Rectal smooth muscle tissue (tissue), 1 donor: ENCODE results near the gene SLC16A14.

ENCODE experiments used
- H3K27ac ChIP-seq: one replicate; pipeline ENCODE4 v1.7.0; 2013; ENCODE audit warnings: low read depth, low read length, inconsistent platforms
- H3K27me3 ChIP-seq: one replicate; pipeline ENCODE4 v1.7.0; 2013; ENCODE audit warnings: low read length; ENCODE audit not compliant: control insufficient read depth, insufficient read depth
- H3K36me3 ChIP-seq: one replicate; pipeline ENCODE4 v1.7.0; 2013; ENCODE audit warnings: low read length; ENCODE audit not compliant: control insufficient read depth, insufficient read depth
- H3K4me1 ChIP-seq: one replicate; pipeline ENCODE4 v1.7.0; 2013; ENCODE audit warnings: low read length; ENCODE audit not compliant: control insufficient read depth, insufficient read depth
- H3K4me3 ChIP-seq: one replicate; pipeline ENCODE4 v1.7.0; 2013; ENCODE audit warnings: low read length
- H3K9ac ChIP-seq: one replicate; pipeline ENCODE4 v1.7.0; 2013; ENCODE audit warnings: low read length

Gene SLC16A14

DNA sequence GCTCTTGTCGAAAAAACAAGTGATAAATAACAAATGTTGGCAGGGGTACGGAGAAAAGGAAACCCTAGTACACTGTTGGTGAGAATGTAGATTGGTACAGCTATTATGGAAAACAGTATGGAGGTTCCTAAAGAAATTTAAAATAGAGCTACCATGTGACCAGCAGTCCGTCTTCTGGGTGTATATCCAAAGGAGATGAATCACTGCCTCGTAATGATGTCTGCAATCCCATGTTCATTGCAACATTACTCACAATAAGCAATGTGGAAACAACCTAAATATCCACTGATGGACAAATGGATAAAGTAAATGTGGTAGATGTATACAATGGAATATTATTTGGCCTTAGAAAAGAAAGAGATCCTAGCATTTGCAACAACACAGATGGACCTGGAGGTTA lies 50.6 kb downstream of the SLC16A14 start:
- no peak overlapping the region for H3K9ac ChIP-seq
- H3K4me3 ChIP-seq = no peak overlapping the region
- no peaks in the 10 kb centered on the region for H3K27me3 ChIP-seq
- H3K4me1 ChIP-seq = no peaks in the 10 kb centered on the region
- H3K36me3 ChIP-seq = no peaks in the 10 kb centered on the region
- H3K27ac ChIP-seq = no peak overlapping the region

DNA sequence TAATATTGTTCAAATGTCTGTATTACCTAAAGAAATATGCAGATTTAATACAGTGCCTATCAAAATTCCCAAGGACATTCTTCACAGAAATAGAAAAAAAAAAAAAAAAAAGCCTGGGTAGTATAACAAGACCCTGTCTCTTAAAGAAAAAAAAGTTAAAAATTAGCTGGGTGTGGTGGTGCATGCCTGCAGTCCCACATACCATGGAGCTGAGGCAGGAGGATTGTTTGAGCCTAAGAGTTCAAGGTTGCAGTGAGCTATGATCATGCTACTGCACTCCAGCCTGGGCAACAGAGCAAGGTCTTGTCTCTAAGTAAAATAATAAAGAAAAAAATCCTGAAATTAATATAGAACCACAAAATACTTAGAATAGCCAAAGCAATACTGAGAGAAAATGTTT lies 51.9 kb downstream of the SLC16A14 start:
- no peak overlapping the region for H3K27ac ChIP-seq

DNA sequence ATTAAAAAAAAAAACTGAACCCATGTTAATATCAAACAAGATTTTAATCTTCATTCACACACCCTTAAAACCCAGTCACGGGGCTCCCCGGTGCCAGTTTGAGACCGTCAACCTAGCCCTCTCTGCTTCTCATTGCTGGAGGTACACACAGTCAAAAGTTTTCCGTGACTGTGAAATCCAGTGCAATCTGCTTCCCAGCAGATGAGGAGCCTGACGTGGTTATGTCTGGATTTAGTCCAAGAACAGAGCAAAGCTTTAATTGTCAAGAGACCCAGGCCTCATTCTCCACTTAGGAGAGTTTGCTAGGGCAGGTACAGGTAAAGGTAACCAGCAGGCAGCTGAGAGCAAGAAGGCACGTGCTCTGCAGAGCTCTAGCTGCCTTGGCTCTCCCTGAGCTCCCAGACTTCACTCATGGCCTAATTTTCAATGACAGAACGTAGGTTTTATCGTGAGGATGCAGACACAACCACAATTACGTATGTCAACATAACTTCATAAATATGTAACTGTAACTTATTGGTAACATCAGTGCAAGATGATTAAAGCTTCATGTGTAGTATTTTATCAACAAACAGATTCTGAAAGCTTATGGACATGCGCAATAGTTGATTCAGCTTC lies 56.3 kb downstream of the SLC16A14 start:
- no peak overlapping the region for H3K27ac ChIP-seq
- H3K4me3 ChIP-seq = no peak overlapping the region
- H3K4me1 ChIP-seq = no peaks in the 10 kb centered on the region
- H3K9ac ChIP-seq = no peak overlapping the region
- no peaks in the 10 kb centered on the region for H3K36me3 ChIP-seq
- no peaks in the 10 kb centered on the region for H3K27me3 ChIP-seq

More for the DNA sequence above, 51.9 kb downstream of the SLC16A14 start:
- no peak overlapping the region for H3K4me3 ChIP-seq
- H3K4me1 ChIP-seq = no peaks in the 10 kb centered on the region
- H3K27me3 ChIP-seq = no peaks in the 10 kb centered on the region
- no peak overlapping the region for H3K9ac ChIP-seq
- no peaks in the 10 kb centered on the region for H3K36me3 ChIP-seq

DNA sequence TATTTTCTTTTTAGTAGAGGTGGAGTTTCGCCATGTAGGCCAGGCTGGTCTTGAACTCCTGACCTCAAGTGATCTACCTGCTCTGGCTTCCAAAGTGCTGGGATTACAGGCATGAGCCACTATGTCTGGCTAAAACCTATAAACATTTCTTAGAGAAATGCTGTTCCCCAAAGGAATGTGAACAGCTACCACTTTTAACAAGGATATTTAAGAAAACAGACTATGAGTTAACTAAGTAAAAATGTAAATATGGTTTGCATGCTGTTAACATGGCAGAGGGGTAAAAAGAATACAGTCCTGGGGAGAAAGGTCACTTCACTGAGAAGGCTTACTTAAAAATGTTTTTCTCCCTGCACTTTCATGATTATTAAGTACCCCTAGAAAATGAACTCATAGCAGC lies 57.1 kb downstream of the SLC16A14 start:
- no peaks in the 10 kb centered on the region for H3K36me3 ChIP-seq
- H3K27ac ChIP-seq = no peak overlapping the region
- H3K27me3 ChIP-seq = no peaks in the 10 kb centered on the region
- no peaks in the 10 kb centered on the region for H3K4me1 ChIP-seq
- H3K4me3 ChIP-seq = no peak overlapping the region
- H3K9ac ChIP-seq = no peak overlapping the region

DNA sequence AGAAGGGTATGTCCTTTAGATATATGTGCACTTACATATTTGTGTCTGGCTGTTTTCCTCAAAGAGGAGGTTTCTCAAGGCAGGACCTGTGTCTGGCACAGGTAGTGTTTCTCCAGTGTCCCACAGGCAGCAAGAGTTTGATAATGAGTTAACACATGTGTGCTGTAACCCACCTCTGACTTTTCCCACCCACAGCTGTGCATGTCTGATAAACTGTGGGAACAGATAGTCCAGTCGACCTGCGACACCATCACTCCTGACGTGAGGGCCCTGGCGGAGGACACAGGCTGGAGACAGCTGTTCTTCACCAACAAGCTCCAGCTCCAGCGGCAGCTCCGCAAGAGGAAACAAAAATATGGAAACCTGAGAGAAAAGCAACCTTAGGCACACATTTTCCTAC lies 58.2 kb downstream of the SLC16A14 start:
- no peak overlapping the region for H3K4me3 ChIP-seq
- H3K4me1 ChIP-seq = no peaks in the 10 kb centered on the region
- no peaks in the 10 kb centered on the region for H3K36me3 ChIP-seq
- H3K27ac ChIP-seq = no peak overlapping the region
- H3K9ac ChIP-seq = no peak overlapping the region
- no peaks in the 10 kb centered on the region for H3K27me3 ChIP-seq

DNA sequence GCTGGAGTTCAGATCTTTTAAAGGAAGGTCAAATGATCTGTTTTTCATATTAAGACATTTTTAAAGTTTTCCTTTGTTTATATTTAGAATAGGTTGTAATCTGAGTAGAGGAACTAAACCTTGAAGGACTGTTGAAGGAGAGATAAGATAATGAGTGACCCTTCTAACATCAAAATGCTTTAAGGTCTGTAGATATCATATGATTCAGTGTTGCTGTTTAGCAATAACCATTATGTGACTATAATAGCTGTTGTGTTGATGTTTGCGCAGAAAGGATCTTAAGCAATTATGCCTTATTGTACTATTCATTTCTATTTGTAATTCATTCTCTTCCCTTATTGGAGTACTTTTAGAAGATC lies 60.0 kb downstream of the SLC16A14 start:
- H3K27ac ChIP-seq = no peak overlapping the region
- no peak overlapping the region for H3K4me3 ChIP-seq
- H3K9ac ChIP-seq = no peak overlapping the region
- H3K27me3 ChIP-seq = no peaks in the 10 kb centered on the region
- H3K4me1 ChIP-seq = no peaks in the 10 kb centered on the region
- H3K36me3 ChIP-seq = no peaks in the 10 kb centered on the region

DNA sequence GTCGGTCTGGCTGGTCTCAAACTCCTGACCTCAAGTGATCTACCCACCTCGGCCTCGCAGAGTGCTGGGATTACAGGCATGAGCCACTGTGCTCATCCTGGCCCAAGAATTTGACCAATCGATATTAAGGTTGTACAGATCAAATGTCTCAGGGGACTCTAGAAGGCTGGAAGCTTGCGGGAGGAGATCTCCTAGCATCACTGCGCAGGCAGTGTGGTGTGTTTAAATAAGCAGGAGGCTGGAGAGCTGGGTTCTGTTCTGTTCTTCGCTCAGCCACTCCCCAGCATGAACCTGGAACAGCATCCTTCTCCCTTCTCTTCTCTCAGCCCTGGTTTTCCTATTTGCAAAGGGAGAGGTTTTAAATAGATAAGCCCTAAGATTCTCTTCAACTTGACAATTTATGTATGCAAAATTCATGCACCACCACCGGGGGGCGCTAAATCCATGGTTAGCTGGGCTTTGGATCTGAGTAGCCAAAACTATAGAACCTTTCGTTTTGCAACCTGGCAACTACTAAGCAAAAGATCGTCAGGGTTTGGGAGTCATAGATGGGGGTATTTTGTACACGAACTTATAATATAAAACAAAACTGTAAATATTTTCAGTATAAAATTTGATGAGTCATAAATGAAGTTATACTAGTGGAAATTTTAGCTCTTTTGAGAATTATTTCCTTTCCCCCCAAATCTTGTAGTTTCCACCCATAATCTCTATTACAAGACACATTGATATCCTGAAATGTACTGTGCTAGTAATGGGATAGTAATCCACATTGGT lies 60.6 kb downstream of the SLC16A14 start:
- H3K36me3 ChIP-seq = no peaks in the 10 kb centered on the region
- no peak overlapping the region for H3K9ac ChIP-seq
- no peaks in the 10 kb centered on the region for H3K27me3 ChIP-seq
- no peak overlapping the region for H3K4me3 ChIP-seq
- no peaks in the 10 kb centered on the region for H3K4me1 ChIP-seq
- no peak overlapping the region for H3K27ac ChIP-seq

DNA sequence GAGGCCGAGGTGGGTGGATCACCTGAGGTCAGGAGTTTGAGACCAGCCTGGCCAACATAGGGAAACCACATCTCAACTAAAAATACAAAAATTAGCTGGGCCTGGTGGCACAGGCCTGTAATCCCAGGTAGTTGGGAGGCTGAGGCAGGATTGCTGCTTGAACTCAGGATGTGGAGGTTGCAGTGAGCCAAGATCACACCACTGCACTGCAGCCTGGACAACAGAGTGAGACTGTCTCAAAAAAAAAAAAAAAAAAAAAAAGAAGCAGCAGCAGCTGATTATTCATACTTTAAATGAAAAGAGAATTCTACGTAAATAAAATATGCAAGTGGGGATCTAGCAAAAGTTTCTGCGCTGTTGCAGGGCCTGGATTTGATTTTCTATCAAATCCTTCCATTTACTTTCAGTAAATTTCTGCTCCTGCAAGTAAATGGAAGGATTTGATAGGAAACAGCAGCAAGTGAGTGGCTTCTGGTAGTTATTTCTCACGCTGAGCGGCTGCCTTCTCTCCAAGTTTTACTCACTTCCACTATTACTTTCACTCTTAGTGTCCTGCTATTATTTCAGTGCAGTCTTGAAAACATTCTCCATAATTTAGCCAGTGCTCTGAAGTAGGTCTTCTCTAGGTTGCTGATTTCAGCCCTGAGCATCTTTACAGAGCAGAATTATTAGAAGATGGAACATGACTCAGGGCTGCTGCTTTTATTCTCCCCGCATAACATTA lies 68.4 kb downstream of the SLC16A14 start:
- Histone ChIP-seq H3K4me3 (no peak overlapping the region), H3K9ac (no peak overlapping the region), H3K27me3 (no peaks in the 10 kb centered on the region), H3K36me3 (no peaks in the 10 kb centered on the region), H3K4me1 (no peaks in the 10 kb centered on the region), H3K27ac (no peak overlapping the region)

DNA sequence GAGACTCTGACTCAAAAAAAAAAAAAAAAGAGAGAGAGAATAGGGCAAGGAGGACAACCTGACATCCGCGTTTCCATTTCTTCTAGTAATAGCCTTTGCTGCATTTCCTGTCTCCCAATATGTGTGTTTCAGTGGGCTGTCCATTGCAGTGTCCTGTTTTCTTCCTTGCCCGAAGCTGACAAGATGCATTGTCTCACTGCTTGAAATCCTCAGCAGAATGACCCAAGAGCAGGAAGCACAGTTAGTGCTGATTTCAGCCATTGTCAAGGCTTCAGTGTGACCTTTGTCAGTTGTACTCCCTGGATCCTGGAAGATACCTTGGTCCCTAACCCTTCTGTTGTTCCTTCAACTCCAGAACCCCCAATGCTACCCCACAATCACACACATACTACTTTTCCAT lies 71.2 kb downstream of the SLC16A14 start:
- no peak overlapping the region for H3K9ac ChIP-seq
- no peaks in the 10 kb centered on the region for H3K36me3 ChIP-seq
- no peak overlapping the region for H3K27ac ChIP-seq
- H3K27me3 ChIP-seq = no peaks in the 10 kb centered on the region
- H3K4me1 ChIP-seq = no peaks in the 10 kb centered on the region
- no peak overlapping the region for H3K4me3 ChIP-seq

DNA sequence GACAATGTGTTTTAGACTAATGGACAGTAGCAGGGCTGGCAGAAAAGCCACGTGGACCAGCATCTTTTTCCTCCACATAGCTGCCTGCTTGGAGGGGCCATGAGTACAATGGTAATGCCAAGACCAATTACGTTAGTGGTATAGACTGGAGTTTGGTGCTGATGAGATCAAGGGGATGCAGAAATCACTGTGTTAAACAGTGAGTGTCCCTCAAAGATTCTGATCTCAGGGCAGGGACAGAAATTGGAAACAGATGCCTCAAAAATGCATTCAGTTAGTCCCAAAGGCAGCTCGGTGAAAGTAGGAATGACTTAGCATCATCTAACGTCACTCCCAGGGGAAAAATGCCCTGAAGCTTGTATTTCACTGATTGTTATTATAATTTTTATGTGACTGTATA lies 72.4 kb downstream of the SLC16A14 start:
- H3K4me1 ChIP-seq = no peaks in the 10 kb centered on the region
- no peak overlapping the region for H3K9ac ChIP-seq
- no peak overlapping the region for H3K27ac ChIP-seq
- H3K4me3 ChIP-seq = no peak overlapping the region
- no peaks in the 10 kb centered on the region for H3K27me3 ChIP-seq
- H3K36me3 ChIP-seq = no peaks in the 10 kb centered on the region

DNA sequence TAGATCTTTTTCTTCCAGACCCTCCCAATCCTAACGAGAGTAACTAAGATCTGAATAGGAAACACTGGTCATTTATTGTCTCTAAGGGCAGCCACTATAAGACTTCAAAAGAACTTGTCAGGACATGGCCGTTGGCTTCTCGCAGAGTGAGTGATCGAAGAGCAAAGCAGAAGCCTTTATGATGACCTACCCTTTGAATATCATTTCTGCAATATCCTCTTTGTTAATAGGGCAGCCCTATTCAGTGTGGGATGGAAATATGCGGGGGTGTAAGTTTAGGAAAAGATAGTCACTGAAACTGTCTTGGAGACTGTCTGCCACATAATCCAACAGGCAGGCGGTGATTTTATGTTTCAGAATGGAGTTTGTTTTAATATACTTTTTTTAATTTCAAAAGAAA lies 75.5 kb downstream of the SLC16A14 start:
- no peaks in the 10 kb centered on the region for H3K4me1 ChIP-seq
- H3K4me3 ChIP-seq = no peak overlapping the region
- H3K27me3 ChIP-seq = no peaks in the 10 kb centered on the region
- H3K9ac ChIP-seq = no peak overlapping the region
- no peak overlapping the region for H3K27ac ChIP-seq
- no peaks in the 10 kb centered on the region for H3K36me3 ChIP-seq
